Measurements from ENCODE around the gene PRKCB.
"Not testable (repeated sequence)": the region's sequence is repeated elsewhere in the genome, so short reads cannot be mapped to it uniquely, and the experiment has no call there.

The PRKCB gene

GRCh38 chr16:24130494-24131085, 294.8 kb downstream of the PRKCB start:
- DNase-seq (ENCODE audit: low read depth in 2 of 2): no peak

DNA sequence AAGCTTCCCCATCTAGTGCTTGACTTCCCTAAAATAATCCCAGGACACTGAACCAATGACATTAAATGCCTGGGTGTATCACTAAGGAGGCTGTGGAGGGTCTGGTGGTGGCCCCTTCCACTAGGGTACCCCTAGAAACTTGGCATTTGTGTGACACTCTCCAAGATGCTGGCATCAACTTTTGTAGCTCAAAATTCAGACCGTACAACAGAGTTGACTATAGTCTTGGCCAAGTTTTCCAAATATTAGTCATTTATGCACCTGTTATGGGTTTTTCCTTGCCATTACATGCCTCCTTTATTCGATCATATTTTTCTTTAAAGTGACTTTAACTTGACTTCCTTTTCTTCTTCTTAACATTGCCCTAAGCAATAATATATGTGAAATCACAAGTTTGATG, 295.5 kb downstream of the PRKCB start:
- DNase-seq (ENCODE audit: low read depth in 2 of 2): no peak

GRCh38 chr16:24132048-24132796, 296.4 kb downstream of the PRKCB start:
- DNase-seq (ENCODE audit: low read depth in 2 of 2): no peak

DNA sequence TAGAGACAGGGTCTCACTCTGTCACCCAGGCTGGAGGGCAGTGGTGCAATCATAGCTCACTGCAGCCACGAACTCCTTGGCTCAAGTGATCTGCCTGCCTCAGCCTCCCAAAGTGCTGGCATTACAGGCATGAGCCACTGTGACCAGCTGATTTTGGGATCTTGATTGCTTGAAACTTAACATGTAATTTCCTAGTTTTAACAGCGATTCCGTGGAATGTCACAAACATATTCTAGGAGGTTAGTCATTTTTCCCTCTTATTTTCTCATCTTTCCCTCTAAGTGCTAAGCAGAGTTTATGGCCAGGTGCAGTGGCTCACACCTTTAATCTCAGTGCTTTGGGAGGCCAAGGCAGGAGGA, 297.0 kb downstream of the PRKCB start:
- no peak for DNase-seq (ENCODE audit: low read depth in 2 of 2)

GRCh38 chr16:24135624-24136565, 300.1 kb downstream of the PRKCB start:
- DNase-seq (ENCODE audit: low read depth in 2 of 2): no peak

DNA sequence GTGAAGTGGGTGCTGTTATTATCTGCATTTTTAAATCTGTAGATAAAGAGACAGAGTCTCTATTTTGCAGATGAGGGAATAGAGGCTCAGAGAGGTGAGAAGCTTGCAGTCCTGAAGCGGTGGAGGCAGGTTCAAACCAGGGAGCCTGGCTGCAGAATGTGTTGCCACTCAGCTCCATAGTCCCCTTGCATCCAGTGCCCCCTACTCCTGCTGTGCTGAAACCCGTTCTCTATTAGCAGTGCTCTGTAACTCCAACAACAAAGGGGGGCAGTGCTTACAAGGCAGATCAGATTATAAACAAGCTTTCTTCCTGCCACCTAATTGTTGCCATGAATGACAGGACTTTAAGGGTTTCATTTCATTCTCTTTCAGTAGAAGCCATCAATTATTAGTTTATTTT, 302.2 kb downstream of the PRKCB start:
- no peak for DNase-seq (ENCODE audit: low read depth in 2 of 2)

DNA sequence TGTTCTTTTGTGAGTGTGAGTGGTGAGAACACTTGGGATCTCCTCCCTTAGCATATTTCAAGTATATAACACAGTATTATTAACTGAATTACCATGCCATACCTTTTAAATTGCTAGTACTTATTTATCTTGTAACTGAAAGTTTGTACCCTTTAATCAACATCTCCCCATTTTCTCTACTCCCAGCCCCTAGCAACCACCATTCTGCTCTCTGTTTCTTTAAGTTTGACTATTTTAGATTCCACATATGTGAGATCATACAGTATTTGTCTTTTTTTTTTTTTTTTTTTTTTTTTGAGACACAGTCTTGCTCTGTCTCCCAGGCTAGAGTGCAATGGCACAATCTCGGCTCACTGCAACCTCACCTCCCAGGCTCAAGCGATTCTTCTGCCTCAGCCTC, 302.8 kb downstream of the PRKCB start:
- DNase-seq (ENCODE audit: low read depth in 2 of 2): no peak

- no peak for DNase-seq (ENCODE audit: low read depth in 2 of 2)
Observed at GRCh38 chr16:24139282-24139681, 303.5 kb downstream of the PRKCB start.

- no peak for DNase-seq (ENCODE audit: low read depth in 2 of 2)
Observed at GRCh38 chr16:24140730-24141129, 304.9 kb downstream of the PRKCB start.

DNA sequence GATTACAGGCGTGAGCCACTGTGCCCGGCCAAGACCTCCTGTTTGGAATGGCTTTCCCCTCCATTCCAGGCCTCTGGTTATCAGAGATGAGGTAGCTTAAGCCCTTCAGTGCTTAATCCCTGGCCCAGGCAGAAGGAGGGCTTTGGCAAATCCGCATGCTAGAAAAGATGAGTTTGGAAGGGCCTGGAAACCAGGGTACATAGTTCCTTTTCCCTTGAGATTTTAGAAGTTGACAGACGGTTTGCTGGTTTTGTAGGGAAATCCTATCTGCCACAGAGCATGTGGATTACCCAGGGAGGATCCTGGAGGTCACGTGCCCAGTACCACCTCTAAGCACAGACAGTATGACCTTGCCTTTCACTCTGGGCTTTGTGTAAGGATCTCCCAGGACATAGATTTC, 305.7 kb downstream of the PRKCB start:
- DNase-seq (ENCODE audit: low read depth in 2 of 2): no peak

DNA sequence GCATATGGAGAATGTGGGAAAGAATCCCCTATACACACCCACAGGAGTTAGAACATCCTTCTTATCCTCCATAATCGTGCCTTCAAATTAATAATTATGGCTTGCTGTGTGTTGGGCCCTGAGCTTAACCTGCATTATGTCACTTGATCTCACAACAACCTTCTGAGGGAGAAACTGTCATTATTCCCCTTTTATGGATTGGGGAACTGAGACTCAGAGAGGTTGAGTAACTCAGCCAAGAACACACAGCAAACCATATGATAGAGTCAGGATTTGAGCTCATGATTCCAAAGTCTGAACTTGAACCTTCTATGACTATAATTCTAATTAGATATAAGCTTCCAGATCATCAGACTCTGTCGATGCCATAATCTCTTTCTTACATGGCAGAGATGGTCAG, 306.1 kb downstream of the PRKCB start:
- no peak for DNase-seq (ENCODE audit: low read depth in 2 of 2)

GRCh38 chr16:24145927-24146326, 310.1 kb downstream of the PRKCB start:
- no peak for DNase-seq (ENCODE audit: low read depth in 2 of 2)

- DNase-seq (ENCODE audit: low read depth in 2 of 2): no peak
Observed at GRCh38 chr16:24146518-24146917, 310.7 kb downstream of the PRKCB start.

GRCh38 chr16:24149102-24149501, 313.3 kb downstream of the PRKCB start:
- no peak for DNase-seq (ENCODE audit: low read depth in 2 of 2)

DNA sequence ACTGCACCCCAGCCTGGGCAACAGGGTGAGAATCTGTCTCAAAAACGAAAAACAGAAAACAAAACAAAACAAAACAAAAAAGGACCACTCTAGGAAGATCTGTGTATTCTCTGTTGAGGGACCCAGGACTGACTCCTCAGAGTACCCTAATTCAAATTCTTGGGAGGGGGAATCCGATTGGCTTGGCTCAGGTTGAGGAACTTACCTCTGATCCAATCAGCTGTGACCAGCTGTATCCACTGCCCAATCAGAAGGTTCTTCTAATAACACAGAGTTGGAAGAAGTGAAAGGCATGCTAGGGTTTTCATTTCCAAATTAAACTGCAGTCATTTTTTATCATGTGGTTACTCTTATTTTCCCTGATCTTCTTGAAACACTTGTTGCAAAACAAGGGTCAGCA, 314.5 kb downstream of the PRKCB start:
- no peak for DNase-seq (ENCODE audit: low read depth in 2 of 2)

- no peak for DNase-seq (ENCODE audit: low read depth in 2 of 2)
Observed at GRCh38 chr16:24151482-24151939, 315.7 kb downstream of the PRKCB start.

GRCh38 chr16:24152048-24152447, 316.3 kb downstream of the PRKCB start:
- DNase-seq (ENCODE audit: low read depth in 2 of 2): not testable (repeated sequence)

GRCh38 chr16:24152826-24153225, 317.0 kb downstream of the PRKCB start:
- no peak for DNase-seq (ENCODE audit: low read depth in 2 of 2)

DNA sequence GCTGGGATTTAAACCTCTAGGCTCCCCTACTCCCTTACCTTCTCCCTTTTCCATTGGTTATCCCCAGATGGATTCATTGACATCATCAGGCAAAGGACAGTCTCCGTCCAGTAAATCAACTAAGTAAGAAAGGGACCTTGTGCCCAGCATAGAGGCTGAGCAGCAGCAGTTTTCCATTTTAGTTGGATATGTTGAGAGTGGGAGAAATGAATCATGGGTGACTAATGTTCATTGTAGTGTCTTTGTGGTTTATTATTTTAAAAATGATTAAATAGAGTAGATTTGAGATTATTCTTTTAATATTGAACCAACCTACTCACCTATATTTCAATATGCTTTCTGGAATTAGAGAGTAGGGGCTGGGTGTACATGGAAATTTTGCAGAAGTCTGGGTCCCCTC, 321.0 kb downstream of the PRKCB start:
- no peak for DNase-seq (ENCODE audit: low read depth in 2 of 2)

DNA sequence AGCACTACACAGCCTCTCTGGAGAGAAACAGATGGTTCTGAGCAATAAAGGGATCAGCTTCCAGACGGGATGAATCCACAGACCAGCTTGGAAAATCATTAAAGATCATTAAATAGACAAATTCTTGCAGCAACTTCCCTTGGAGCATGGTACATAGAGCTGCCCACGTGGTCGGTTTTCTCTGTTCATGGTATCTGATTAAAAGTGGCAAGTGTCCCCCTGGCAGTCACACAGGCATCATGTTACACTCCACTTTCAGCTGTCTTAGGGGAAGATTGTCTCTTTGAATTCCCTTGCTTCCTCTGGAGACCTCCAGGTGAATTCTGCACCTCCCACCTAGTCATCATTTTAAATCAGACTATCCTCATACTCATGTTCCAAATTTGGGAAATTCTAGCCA, 328.2 kb downstream of the PRKCB start:
- no peak for DNase-seq (ENCODE audit: low read depth in 2 of 2)

DNA sequence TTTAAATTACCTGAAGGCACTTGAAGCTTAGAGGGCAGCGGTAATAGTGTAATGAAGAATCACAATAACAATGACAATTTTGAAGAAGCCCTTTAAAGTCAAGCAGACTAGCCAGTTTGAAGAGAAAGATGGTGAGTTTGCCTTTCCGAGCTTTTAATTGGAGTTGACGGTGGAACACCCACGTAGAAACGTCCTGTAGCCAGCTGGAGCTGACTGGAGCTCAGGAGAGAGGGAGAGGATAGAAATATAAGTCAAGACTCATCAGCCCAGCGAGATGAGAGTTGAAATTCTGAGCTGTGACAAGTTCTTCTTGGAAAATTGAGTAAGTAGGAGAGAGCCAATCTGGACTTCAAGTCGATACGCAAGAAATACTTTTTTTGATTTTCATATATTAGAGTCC, 328.6 kb downstream of the PRKCB start:
- DNase-seq (ENCODE audit: low read depth in 2 of 2): no peak

- DNase-seq (ENCODE audit: low read depth in 2 of 2): no peak
Observed at GRCh38 chr16:24165273-24165672, 329.5 kb downstream of the PRKCB start.
